Activated CD8-positive, alpha-beta memory T cell treated with anti-CD3 and anti-CD28 coated beads for 48 hours (primary cell): Measurements from ENCODE around the gene CCDC127.
"Not testable (repeated sequence)": the region's sequence is repeated elsewhere in the genome, so short reads cannot be mapped to it uniquely, and the experiment has no call there.

Source experiments
- DNase-seq, 3 experiments: peaks; one replicate each; pipeline ENCODE4 v3.0.0-alpha.2; 2020; ENCODE audit warnings: low read depth in 2 of 3, low spot score in 2 of 3

Gene CCDC127, protein sequence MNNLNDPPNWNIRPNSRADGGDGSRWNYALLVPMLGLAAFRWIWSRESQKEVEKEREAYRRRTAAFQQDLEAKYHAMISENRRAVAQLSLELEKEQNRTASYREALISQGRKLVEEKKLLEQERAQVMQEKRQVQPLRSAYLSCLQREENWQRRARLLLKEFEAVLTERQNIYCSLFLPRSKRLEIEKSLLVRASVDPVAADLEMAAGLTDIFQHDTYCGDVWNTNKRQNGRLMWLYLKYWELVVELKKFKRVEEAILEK

DNA sequence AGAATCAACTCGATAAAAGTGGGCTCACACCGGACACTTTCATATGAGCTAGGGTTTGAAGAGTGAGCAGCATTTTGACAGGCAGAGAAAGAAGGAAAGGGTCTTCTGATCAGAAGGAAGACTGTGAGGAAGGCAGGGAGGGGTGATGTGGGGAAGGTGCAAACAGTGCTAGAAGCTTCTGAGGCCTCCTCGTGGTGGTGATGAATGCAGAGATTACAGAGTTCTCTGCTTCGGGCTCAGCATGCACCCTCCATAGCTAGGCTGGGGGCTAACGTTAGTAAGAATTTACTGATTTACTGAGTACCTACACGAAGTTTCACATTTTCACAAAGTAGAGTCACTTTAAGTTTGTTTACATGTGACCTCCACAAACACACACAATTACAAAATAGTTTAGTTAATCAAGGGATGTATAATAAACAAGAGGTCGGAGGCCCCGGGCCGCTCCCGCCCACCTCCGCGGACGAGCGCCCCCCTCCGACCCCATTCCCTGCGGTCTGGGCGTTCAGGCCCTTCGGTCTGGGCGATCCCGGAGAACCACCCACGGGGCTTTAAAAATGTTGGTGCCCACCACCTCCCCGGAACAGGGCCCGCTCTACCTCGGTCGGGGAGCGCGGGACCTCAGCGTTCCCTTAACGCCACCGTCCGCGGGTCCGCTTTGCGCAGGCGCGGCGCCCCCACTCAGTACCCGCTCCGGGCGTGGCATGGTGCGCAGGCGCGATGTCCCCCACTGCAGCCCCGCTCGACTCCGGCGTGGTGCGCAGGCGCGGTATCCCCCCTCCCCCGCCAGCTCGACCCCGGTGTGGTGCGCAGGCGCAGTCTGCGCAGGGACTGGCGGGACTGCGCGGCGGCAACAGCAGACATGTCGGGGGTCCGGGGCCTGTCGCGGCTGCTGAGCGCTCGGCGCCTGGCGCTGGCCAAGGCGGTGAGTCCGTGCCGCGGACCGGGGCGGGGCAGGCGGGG is at the start of gene CCDC127, which contains the start of gene SDHA:
Gene CCDC127 (minus strand): TSS at position 660 of the 963 bp plus-strand sequence. CDS start 1,304 bp downstream, outside the sequence.
Gene SDHA (plus strand): TSS at position 827 of the 963 bp plus-strand sequence. CDS start 36 bp downstream, at position 863.
- peak; percentile 95 to 99 (median 97) for DNase-seq

DNA sequence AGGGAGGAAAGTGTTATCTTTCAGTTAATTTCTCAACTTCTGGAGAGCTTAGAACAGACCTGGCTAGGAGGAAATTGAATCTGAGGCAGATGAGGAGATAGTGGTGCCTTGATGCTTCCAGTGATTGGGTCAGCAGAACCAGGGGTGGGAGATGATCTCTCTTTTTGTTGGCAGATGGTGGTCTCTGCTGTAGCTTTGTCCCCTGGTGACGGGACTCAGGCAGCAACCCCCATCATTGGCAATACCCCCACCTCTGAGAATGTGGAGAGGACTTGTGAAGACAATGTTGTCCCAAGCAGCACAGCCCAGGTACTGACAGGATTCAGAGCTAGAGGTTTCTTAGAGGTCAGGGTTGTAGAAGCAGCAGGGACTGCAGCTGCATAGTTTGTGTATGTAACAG is 49.8 kb upstream of the CCDC127 start:
- DNase-seq: no peak

DNA sequence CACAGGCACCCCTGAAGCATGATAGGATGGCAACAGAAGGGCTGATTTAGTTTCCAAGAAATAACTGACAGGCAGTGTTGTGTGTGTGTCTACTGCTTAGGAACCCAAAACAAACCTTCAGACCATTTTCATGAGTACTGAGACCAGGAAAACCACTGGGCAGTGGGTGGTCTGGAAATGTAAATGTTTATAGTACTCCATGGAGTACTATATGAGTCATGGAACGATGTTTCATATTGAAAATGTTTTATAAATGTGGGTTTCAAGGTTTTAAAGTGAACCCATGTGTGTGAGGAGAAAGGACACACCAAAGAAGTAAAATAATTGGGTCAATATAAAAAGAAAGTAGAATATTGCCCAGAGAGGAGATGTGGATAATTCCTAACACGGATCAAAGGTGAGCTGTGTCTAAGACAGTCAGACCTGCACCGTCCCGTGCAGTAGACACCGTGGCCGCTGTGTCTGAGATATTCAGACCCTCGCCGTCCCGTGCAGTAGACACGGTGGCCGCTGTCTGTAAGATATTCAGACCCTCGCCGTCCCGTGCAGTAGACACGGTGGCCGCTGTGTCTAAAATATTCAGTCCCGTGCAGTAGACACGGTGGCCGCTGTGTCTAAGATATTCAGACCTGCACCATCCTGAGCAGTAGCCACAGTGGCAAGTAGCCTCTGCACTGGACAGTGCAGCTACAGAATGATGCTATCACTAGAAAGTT is 48.5 kb upstream of the CCDC127 start:
- DNase-seq: not testable (repeated sequence)

DNA sequence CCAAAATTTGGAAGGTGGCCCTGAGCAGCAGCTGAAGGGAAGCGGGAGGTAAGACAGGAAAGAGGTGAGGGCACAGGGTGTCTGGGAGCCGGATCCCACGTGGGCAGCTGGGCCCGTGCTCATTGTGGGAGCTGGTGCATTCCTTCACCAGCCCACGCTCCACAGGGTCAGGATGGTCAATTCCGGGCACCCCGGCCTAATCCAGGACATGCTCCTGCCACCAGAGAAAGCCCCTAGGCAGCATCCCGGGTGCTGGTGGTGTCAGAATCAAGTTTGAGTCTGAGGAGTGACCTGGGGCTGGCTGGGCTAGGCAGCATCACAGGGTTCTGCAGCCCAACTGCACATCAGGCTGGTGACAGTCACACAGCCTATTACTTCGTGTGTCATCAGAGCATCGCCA is 46.4 kb upstream of the CCDC127 start:
- DNase-seq: no peak

DNA sequence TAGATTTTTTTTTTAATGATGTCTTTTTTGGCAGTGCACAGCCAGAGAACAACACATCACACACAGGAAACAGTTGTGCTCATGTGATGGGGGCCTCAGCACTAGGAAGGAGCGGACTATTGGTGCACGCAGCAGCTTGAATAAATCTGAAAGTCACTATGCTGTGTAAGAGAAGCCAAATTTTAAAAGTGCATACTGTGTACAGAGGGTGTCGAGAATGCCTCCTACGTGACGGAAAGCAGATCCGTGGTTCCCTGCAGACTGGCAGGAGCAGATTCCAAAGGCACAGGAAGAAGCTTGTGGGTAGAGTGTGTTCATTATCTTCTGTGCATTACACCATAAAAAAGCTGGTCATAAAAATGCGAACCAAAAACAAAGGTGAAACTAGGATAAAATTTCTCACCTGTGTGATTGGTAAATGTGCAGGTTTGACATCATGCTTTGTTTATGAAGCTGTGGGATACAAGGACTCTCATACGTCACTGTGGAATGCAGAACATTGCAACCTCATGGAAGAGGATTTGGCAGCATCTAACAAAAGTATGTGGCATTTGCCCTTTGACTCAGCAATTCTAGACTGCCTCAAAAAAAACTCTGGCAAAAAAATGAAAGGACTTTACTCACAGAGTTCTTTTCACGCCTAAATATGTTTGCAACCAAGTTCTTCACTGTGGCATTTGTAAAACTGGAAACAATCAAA is 45.5 kb upstream of the CCDC127 start:
- DNase-seq: not testable (repeated sequence)

DNA sequence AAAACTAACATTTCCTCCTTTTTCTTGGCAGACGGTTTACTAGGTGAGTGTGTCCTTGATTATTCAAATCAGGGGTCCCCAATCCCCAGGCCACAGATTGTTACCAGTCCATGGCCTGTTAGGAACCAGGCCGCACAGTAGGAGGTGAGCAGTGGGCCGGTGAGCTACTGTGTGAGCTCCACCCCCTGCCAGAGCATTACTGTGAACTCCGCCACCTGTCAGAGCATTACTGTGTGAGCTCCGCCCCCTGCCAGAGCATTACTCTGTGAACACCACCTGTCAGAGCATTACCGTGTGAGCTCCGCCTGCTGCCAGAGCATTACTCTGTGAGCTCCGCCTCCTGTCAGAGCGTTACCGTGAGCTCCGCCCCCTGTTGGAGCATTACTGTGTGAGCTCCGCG is 39.2 kb upstream of the CCDC127 start:
- no peak for DNase-seq

DNA sequence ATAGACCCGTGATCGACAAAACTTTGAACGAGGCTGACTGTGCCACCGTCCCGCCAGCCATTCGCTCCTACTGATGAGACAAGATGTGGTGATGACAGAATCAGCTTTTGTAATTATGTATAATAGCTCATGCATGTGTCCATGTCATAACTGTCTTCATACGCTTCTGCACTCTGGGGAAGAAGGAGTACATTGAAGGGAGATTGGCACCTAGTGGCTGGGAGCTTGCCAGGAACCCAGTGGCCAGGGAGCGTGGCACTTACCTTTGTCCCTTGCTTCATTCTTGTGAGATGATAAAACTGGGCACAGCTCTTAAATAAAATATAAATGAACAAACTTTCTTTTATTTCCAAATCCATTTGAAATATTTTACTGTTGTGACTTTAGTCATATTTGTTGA is 38.4 kb upstream of the CCDC127 start:
- not testable (repeated sequence) for DNase-seq

DNA sequence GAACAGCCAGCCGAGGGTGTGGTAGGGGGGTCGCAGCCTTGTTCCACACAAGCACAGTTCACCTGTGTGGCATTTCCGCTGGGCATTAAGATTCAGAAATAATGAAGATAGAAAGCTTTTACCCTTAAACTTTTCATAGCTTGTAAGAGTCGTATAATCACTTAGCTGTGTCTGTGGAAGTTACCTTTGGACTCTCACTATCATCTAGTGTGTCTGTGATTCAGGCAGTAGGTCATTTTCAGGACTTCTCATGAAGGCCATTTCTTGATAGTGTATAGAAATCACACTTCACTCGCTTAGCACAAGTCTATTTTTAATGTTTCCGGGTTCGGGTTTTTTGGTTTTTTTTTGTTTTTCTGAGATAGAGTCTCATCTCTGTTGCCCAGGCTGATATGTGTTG is 37.2 kb upstream of the CCDC127 start:
- not testable (repeated sequence) for DNase-seq

DNA sequence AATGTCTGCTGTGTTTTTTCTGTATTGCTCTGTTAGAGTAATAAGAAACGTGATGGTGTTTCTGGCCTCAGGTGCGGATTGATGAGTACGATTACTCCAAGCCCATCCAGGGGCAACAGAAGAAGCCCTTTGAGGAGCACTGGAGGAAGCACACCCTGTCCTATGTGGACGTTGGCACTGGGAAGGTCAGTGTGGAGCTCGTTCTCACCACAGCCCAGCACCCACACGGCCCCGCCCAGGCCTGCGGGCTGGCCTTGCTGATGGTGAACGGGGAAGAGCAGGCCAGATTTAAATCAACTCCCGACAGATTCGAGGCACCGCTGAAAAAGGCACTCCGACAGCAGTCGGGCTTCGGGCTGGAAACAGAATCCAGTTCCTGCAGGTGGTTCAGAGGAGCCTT is 36.4 kb upstream of the CCDC127 start:
- DNase-seq: not testable (repeated sequence)

DNA sequence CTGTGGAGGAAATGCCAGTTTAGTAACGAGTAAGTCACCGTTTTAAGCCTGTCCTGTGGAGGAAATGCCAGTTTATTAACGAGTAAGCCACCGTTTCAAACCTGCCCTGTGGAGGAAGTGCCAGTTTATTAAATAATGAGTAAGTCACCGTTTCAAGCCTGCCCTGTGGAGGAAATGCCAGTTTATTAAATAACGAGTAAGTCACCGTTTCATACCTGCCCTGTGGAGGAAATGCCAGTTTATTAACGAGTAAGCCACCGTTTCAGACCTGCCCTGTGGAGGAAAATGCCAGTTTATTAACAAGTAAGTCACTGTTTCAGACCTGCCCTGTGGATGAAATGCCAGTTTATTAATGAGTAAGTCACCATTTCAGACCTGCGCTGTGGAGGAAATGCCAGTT is 34.6 kb upstream of the CCDC127 start:
- no peak for DNase-seq

DNA sequence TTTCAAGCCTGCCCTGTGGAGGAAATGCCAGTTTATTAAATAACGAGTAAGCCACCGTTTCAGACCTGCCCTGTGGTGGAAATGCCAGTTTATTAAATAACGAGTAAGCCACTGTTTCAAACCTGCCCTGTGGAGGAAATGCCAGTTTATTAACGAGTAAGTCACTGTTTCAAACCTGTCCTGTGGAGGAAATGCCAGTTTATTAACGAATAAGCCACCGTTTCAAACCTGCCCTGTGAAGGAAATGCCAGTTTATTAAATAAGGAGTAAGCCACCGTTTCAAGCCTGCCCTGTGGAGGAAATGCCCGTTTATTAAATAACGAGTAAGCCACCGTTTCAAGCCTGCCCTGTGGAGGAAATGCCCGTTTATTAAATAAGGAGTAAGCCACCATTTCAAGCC is 34.0 kb upstream of the CCDC127 start:
- not testable (repeated sequence) for DNase-seq

DNA sequence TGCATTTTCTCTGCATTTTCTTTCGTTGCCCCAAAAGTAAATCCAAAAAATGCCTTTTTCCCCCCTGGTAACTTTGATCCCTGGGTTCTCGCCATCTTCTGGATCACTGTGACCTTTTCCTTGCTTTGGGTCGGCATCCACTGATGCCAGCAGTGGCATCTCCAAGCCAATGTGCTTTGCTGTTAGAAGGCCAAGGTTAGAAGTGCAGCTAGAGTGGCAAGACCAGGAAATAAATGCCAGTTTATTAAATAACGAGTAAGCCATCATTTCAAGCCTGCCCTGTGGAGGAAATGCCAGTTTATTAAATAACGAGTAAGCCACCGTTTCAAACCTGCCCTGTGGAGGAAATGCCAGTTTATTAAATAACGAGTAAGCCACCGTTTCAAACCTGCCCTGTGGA is 33.6 kb upstream of the CCDC127 start:
- not testable (repeated sequence) for DNase-seq

DNA sequence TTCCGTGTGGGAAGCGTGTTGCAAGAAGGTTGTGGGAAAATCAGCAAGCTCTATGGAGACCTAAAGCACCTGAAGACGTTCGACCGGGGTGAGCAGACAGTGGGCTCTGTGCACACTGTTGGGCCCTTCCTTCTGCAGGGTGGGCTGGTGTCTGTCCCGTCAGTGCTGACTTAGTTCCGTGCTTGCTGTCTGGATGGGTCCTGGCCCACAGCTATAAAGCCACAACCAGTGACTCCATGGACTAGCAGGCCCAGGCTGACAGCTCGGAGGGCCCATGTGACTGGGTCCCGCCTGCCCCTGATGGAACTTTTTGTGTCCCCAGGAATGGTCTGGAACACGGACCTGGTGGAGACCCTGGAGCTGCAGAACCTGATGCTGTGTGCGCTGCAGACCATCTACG is 33.1 kb upstream of the CCDC127 start:
- not testable (repeated sequence) for DNase-seq

DNA sequence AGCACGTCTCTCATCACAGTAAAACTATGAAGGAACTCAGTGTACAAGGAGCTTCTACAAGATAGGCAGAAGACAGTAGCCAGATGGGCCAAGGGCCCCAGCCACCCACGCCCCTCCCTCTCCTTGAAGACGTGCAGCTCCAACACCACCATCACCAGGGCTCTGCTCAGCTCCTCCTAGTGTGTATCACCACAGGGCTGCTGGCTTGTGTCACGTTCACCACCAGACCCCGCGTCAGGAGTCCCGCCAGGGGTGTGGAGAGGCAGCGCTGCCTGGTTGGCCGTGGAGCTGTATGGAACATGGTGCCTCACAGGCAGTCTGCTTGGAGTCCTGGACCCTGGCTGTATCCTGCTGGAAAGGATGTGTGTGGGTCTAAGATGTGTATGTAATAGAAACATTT is 32.4 kb upstream of the CCDC127 start:
- DNase-seq: not testable (repeated sequence)

DNA sequence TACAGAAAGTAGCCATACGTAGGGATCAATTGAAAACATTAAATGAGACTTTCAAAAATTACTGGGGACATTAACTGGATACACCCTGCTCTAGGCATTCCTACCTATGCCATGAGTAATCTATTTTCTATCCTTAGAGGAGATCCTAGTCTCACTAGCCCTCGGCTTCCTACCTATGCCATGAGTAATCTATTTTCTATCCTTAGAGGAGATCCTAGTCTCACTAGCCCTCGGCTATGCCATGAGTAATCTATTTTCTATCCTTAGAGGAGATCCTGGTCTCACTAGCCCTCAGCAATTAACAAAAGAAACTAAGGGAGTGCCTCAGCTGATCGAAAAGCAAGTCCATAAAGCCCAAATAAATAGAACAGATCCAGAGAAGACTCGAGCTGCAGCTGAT is 27.8 kb upstream of the CCDC127 start:
- not testable (repeated sequence) for DNase-seq

DNA sequence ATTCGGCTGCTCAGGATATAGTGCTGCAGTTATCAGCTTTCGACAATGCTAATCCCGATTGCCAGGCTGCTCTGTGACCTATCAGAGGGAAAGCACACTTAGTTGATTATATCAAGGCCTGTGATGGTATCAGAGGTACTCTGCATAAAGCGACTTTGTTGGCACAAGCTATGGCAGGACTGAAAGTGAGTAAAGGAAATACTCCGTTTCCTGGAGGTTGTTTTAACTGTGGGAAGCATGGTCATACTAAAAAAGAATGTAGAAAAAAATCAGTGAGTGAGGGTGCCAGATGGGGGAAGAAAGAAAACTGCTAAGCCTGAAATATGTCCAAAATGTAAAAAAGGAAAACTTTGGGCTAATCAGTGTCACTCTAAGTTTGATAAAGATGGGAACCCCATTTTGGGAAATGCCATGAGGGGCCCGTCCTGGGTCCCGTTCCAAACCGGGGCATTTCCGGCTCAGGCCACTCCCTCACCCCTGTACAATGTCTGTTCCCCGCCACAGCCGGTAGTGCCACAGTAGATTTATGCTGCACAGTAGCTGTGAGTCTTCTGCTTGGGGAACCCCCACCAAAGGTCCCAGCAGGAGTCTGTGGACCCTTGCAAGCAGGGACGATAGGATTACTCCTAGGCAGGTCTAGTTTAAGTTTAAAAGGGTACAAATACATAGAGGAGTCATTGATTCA is 25.9 kb upstream of the CCDC127 start:
- DNase-seq: not testable (repeated sequence)

DNA sequence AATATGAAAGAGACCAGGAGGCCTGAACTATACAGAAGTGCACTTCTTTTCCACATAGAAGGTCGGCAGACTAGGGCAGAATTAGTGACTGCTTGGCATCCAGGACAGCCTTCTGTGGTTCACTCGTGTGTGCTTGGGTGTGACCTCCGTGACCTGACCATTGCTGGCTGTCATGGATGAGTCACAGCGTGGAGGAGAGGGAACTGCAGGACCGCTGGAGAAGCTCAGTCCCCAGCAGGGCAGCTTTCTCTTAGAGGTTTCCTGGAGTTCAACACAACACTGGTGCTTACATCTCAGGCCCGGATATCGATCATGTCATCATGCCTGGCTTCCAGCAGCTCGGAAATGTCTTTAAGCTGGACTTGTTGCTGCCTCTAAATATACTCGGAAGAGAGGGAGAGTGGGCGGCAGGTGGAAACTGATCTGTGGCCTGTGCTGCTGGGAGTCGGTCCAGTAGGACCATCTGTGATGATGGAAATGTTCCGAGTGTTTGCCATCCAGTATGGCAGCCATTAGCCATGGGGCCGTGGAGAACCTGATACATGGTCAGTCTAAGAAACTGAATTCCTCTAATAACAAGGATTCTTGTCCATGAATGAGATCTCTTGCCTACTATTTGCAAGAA is 23.2 kb upstream of the CCDC127 start:
- not testable (repeated sequence) for DNase-seq

DNA sequence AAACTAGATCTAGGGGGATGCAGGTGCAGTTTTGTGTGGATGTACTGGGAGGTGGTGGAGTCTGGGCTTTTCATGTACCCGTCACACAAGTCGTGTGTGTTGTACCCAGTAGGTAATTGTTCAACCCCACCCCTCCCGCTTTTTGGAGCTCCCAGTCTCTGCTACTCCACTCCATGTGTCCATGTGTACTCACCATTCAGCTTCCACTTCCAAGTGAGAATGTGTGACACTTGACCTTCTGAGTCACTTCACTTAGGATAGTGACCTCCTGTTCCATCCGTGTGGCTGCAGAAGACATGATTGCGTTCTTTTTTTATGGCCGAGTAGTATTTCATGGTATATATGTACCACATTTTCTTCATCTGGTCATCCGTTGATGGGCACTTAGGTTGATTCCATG is 22.6 kb upstream of the CCDC127 start:
- DNase-seq: not testable (repeated sequence)

DNA sequence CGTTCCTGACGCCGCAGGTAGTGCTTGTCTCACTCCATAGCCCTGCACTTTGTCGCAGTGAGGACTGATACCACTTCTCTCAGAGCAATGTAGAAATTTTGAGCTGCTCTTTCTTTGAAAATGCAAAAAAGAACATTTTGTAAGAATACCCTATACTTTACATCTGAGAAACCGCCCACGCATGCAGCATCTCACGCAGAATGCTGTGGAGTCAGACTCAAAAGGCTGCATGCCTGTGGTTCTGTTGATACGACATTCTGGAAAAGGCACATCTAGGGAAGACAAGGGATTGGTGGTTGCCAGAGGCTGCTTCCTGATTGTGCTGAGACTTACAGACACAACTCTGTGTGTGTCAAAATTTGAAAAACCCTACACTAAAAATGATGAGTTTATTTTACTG is 20.0 kb upstream of the CCDC127 start:
- DNase-seq: not testable (repeated sequence)

DNA sequence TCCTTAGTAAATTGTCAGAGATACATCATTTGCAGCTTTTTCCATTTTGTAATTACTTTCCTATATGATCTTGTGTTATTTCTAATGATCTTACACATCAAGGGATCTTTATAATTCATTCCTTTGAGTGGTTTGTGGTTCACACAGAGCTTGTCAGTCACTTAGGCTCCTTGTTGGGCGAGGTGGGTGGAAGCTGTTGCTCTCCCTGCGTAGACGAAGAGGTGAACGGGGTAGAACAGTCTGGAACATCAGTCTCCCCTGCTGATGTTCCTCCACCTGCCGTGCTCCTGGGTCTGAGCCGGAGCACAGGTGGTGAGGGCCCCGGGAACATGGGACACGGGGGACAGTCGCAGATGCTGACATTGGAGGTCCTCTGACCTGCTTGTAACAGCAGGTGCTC is 17.6 kb upstream of the CCDC127 start:
- not testable (repeated sequence) for DNase-seq
